Hippocampal formation (tissue), 2 donors: ENCODE data around the gene AFDN.

Source experiments
- DNase-seq, 2 donors: peaks; one replicate each; lab custom pipeline; 2025; lab: John Stamatoyannopoulos, UW

Gene AFDN

DNA sequence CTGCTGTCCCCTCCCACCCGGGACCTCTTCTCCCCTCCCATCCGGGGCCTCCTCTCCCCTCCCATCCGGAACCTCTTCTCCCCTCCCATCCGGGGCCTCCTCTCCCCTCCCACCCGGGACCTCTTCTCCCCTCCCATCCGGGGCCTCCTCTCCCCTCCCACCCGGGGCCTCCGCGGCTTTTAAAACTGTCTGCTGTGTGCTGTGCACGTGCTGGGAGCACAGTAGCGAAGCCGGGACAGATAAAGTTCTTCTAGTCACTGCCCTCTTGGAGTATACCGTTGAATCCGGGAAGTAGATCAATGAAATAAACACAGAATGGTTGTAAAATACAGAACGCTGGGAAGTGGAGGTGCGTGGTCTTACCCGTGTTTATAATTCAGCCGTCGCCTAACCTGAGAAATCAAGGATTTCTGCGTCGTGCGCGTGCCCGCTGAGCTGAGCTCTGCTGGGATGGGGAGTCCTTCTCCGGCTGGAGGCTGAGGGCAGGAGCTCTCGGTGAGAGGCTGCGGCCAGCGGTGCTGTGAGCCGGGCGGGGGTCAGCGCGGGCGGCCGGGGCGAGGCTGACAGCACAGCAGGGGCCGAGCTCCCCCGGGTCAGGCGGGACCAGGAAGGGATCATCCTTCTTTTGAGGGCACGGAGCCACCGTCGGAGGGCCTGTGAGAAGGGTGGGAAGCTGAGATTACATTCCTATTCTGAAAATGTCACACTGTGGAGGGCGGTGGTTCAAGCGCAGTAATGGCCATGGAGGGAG lies 151.2 kb downstream of the AFDN start:
- no peak for DNase-seq

GRCh38 chr6:167978607-167979006 lies 151.9 kb downstream of the AFDN start:
- no peak for DNase-seq

GRCh38 chr6:167979436-167980139 lies 152.9 kb downstream of the AFDN start:
- no peak for DNase-seq

- no peak for DNase-seq
Measured at GRCh38 chr6:167980911-167981580, 154.3 kb downstream of the AFDN start.

- no peak for DNase-seq
Measured at GRCh38 chr6:167981916-167982462, 155.3 kb downstream of the AFDN start.

DNA sequence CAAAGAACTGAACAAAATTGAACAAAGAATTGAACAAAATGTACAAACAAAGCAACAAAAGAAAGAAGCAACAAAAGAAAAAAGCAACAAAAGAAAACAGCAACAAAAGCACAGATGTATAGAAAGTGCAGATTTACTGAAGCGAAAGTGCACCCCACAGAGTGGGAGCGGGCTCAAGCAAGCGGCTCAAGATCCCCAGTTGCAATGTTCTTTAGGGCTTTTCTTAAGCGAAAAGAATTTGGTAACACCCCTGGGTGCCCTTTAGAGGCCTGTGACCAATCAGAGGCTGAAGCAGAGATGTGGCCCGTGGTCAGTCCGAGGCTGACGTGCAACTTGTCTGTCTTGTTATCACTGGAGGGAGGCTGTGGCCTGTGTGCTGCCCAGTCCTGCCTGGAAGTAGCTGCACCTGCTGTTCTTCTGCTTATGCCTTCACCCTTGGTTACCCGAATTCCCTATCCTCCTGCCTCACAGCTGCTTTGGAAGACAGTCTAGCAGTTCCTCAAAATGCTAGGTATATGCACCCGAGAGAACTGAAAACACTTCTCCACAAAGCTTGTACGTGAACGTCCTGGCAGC lies 157.5 kb downstream of the AFDN start:
- no peak for DNase-seq

DNA sequence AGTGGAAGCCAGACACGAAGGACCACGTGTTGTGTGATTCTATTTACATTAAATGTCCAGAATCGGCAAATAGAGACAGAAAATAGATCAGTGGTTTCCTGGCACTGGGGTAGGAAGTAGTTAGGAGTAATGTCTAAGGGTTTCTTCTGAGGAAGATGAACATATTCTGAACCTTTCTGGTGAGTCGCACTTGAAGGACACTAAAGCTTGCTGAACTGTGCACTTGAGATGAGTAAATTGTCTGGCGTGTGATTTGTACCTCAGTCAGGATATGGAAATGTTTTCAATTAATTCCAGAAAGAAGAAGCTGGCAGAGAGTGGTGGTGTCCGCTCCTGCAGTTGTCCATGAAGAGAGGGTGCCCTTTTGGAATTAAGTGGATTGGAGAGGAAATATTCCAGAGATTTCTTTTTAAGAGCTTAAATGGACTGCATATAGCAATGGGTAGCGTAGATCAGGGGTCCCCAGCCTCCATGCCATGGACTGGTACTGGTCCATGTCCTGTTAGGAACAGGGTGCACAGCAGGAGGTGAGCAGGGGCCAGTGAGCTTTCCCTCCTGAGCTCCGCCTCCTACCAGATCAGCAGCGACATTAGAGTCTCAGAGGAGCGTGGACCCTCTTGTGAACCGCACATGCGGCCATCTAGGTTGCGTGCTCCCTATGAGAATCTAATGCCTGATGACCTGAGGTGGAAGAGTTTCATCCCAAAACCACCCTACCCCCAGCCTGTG lies 158.3 kb downstream of the AFDN start:
- no peak for DNase-seq

DNA sequence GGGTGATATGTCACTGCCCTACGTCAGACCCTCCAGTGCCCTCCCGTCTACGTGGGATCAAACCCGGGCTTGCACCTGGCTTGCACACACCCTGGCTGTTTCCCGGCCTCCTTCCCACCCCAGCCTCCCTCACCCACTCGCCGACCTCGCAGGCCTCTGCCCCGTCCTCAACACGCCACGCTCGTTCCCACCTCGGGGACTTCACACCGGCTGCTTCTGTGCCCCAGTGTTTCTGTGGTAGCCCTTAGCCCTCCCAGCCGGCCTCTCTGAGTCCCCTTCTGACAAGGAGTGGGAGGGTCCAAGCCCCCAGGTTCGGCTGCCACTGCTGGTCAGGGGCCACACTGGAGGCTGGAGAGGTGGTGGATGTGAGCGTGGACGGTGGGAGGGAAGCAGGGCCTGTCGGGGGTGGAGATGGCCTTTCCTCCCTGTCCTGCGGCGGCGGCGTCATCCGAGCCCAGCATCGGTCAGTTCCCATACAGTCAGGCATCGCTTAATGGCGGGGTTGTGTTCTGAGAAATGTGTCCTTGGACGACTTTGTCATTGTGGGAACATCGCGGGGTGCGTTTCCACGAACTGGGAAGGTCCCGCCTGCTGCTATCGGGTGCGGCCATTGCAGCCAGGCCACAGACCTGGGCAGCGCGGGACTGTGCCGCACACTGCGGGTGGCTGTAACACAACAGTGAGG lies 159.3 kb downstream of the AFDN start:
- DNase-seq, result no peak

DNA sequence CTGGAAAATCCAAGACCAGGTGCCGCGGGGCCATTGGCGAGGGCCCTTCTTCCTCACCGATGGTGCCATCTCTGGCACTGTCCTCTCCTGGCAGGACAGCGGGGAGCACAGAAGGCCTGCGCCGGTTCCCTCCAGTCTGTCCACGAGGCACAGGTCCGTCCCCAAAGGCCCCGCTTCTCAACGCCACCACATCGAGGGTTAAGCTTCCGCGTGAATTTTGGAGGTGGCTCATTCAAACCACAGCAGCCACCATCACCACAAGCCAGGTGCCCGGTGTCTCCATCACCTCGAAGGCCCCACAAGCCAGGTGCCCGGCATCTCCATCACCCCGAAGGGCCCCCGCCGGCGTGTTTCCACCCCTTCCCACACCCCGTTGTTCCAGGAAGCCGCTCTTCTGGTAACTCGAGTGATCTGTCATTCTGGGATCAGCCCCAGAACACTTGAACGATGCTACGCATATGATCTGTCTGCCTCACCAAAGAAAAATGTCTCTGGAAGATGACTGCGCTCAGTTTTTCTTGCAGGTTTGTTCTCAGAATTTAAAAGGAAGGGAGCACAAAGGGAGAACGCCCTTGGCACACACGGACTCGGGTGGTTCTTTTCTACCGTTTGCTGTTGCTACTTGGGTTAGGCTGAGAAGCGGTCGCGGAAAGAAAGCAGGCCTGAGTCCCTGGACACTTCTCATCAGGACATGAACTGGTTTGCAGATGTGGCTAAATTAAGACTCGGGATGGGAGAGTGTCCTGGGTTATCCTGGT lies 160.9 kb downstream of the AFDN start:
- no peak for DNase-seq

DNA sequence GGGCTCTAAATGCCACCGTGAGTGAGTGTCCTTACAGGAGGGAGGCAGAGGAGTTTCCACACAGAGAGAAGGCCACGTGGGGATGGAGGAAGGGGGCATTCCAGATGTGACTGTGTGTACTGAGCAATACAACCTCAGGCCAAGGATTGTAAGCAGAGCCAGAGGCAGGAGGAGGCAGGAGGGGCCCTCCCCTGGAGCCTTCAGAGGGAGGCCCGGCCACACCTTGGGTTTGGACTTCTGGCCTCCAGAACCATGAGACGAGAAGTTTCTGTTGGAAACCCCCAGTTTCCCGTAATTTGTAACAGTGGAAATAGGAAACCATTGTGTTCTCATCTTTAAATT lies 161.4 kb downstream of the AFDN start:
- DNase-seq, result no peak

DNA sequence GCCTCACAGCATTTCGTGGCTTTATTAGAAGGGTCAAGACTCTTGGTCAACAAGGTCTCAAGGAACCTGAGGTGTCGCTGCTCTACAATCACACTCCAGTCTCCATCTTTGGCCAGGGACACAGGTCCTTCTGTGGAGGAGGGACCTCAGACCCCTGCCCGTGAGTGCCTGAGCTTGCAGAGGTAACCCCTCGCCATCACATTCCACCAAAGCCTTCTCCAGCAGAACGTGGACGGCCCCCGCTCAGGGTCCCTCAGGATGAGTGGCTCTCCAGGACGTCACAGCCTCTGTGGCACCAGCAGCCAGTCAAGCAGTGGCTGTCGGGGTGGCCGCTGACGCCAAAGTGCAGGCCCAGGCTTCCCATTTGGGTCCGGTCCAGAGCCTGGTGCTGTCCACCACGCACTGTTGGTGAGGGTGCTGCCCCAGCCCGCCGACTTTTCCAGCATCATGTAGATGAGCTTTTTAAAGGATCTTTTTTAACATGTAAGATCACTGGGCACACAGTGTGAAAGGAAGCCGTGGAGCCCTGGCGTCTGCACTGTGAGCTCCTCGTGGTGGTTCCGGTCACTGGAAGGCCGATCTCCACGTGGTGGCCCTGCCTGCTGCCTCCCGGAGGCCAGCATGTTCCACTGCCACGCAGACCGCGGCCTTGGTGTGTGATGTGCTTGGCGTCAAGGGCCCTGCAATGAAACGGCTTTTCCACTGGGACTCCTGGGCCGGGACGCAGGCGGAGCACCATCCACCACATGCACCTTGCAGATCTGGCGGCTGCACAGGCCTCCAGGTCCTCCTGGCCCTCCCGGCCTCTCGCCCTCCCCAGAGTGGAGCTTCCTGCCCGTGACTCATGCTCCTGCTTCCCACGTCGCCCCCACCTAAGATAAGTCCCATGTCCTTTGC lies 162.5 kb downstream of the AFDN start:
- no peak for DNase-seq

- DNase-seq, result no peak
Measured at GRCh38 chr6:167990016-167990945, 163.6 kb downstream of the AFDN start.

DNA sequence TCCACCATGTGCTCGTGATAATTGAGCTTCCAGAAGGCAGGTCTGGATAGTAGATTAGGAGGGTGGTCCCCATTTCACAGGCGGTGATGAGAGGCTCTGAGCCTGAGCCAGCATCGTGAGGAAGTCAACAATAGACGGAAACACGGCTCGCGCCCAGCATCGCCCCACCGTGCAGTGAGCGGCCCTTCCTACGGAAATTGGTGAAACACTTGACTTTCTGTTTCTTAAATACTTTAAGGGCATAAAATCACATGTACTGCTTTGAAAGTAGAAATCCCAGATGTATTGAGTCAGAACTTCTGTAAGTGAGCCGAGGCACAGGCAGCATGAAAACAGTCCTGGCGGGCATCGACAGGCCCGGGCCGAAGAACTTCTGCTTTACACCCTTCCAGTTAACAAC lies 166.5 kb downstream of the AFDN start:
- DNase-seq, result no peak

- no peak for DNase-seq
Measured at GRCh38 chr6:167993831-167994230, 167.1 kb downstream of the AFDN start.

DNA sequence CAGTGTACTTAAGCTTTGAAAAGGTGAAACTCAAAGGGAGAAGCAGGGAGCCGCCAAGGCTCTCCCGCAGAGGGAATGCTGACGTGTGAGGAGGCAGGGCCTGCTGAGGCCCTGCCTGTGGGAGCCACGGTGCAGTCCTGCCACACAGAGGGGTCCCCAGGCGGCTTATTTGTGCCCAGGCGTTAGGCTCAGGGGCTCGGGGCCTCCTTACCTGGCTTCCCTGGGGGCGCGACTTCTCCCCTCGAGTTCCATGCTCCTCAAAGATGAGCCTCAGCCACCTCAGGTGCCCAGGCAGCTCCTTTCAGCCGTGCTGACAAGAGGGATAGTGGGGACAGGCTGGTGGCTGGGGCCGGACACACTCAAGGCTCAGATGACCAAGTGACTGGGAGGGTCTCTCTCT lies 168.6 kb downstream of the AFDN start:
- no peak for DNase-seq

DNA sequence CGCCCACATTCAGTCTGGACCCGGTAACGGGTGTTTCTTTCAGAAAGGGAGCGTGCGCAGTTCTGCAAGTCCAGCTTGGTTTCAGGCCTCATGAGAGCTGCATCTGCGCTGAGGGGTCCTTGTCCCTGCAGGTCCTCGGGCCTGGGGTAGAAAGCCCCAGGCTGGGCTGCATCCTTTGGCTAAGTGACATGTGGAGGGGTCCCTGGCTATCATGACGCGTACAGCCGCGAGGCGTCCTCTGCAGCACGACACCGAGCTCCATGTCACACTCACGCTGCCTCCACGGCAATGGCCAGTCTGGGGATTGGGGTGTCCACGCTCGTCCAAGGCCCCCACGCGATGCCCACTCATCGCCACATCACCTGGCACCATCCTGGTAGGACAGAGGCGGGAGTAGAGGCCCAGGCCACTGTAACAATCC lies 169.0 kb downstream of the AFDN start:
- no peak for DNase-seq

DNA sequence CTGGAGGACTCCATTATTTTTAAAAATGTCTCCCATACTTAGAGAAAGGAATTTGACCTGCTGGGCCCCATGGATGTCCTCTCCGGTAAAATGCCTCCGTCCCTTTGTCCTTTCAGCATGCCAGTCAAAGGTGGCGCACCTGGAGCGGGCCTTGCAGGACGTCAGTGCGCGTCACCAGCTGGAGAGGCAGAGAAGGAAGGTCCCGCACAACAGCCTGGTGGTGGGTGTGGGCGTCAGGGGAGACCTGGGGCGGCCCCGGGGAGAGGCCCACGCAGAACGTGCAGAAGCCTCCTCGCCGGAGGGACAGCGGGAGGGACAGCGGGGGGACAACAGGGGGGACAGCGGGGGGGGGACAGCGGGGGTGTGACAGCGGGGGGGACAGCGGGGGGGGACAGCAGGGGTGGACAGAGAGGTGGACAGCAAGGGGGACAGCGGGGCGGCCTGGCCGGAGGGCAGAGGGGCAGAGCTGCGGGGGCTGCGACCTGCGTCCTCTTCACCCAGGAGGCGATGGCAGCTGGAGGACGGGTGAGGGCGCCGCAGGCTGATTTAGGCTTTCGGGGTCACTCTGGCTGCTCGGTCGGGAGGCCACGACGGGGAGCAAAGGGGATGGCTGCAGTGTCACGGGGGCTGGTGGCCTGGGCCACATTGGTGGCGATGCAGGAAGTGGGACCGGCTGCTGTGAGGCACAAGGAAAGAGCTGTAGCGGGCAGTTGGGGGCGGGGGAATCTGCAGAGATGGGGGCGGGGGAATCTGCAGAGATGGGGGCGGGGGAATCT lies 169.9 kb downstream of the AFDN start:
- no peak for DNase-seq

DNA sequence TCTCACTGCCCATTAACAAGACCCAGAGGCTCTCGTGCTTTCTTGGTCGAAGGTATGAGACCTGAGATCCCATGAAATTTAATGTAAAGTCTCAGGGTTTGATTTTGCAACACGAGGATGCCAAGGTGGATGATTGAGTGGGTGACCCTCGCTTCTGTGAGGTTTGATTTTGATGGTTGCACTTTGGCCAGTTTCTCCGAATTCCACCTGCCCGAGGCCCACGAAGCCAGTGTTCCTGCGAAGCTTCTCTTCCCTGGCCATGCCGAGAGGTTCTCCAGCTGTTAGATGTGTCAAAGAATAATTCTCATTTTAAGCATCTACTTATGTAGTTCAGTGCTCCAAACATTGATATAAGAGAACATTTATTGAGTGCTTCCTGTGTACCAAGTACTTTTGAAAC lies 170.9 kb downstream of the AFDN start, which contains the start of gene KIF25:
KIF25 (plus strand) TSS at position 30 of the 400 bp plus-strand sequence. CDS start 31,915 bp downstream, outside the sequence.
- DNase-seq, result no peak
